HepG2 (cell line): Measurements from ENCODE around the gene ALG14.

ENCODE experiments used
- ARHGAP35 ChIP-seq: sonication (generic); formaldehyde crosslinking; IDR thresholded peaks from 2 replicates; pipeline ENCODE4 v1.9.0; 2022; ENCODE audit warnings: mild to moderate bottlenecking, inconsistent platforms, moderate library complexity, missing genetic modification reagents, borderline replicate concordance
- CEBPB ChIP-seq: IDR thresholded peaks from 2 replicates; pipeline ENCODE4 v1.6.1; 2011; ENCODE audit warnings: low read depth, low read length, improper control_type of control experiment, borderline replicate concordance
- EZH2 ChIP-seq: conservative IDR thresholded peaks from 2 replicates; pipeline ENCODE4 v1.6.1; 2012; ENCODE audit warnings: mild to moderate bottlenecking, low read depth, low read length, moderate library complexity
- IKZF1 ChIP-seq: fragments of 450-650 bp; IDR thresholded peaks from 2 replicates; pipeline ENCODE4 v1.7.1; 2016
- LCORL ChIP-seq, 2 experiments: fragments of 450-650 bp in 1 of 2; sonication (generic) in 1 of 2; formaldehyde crosslinking in 1 of 2; IDR thresholded peaks; 2 replicates each; pipeline versions ENCODE4 v1.5.0 to v1.6.1; 2017 to 2020; ENCODE audit warnings: antibody characterized with exemption in 1 of 2, missing genetic modification reagents in 1 of 2
- NFE2 ChIP-seq: sonication (generic); formaldehyde crosslinking; IDR thresholded peaks from 2 replicates; pipeline ENCODE4 v1.4.0; 2020; ENCODE audit warnings: missing genetic modification reagents
- SRSF9 ChIP-seq: fragments of 200-400 bp; formaldehyde crosslinking; IDR thresholded peaks from 2 replicates; pipeline ENCODE4 v1.6.1; 2018; ENCODE audit warnings: borderline replicate concordance, mild to moderate bottlenecking, low read depth, low read length; ENCODE audit not compliant: insufficient read depth, poor library complexity, severe bottlenecking
- SUZ12 ChIP-seq: fragments of 150-350 bp; IDR thresholded peaks from 2 replicates; pipeline ENCODE4 v1.6.1; 2014; ENCODE audit warnings: low read depth, low read length
- ZNF224 ChIP-seq: sonication (generic); formaldehyde crosslinking; IDR thresholded peaks from 2 replicates; pipeline ENCODE4 v1.5.0; 2020; ENCODE audit warnings: mild to moderate bottlenecking, missing genetic modification reagents
- ZNF362 ChIP-seq: sonication (generic); formaldehyde crosslinking; IDR thresholded peaks from 2 replicates; pipeline ENCODE4 v1.4.0; 2020; ENCODE audit warnings: missing genetic modification reagents, mild to moderate bottlenecking, borderline replicate concordance
- ZNF674 ChIP-seq: sonication (generic); formaldehyde crosslinking; IDR thresholded peaks from 2 replicates; pipeline ENCODE4 v1.5.0; 2020; ENCODE audit warnings: low read depth, mild to moderate bottlenecking, missing genetic modification reagents
- TF ChIP-seq, protein P1 (sequence below): sonication (generic); formaldehyde crosslinking; IDR thresholded peaks from 2 replicates; pipeline ENCODE4 v1.4.0; 2020; ENCODE audit warnings: missing genetic modification reagents

GRCh38 chr1:95049935-95050334 lies 22.8 kb downstream of the ALG14 start:
- TF ChIP-seq ZNF362 (CRISPR knock-in tag) (no peak), SUZ12 (no peak), EZH2 (no peak), NFE2 (CRISPR knock-in tag) (no peak), ARHGAP35 (no peak), LCORL (IDR thresholded peaks at IDR 0.05) (no peak), LCORL (CRISPR knock-in tag; IDR thresholded peaks at IDR 0.05) (no peak), ZNF224 (CRISPR knock-in tag) (no peak), ZNF674 (CRISPR knock-in tag) (no peak), IKZF1 (no peak), CEBPB (no peak), SRSF9 (no peak)
- TF ChIP-seq, protein P1, sequence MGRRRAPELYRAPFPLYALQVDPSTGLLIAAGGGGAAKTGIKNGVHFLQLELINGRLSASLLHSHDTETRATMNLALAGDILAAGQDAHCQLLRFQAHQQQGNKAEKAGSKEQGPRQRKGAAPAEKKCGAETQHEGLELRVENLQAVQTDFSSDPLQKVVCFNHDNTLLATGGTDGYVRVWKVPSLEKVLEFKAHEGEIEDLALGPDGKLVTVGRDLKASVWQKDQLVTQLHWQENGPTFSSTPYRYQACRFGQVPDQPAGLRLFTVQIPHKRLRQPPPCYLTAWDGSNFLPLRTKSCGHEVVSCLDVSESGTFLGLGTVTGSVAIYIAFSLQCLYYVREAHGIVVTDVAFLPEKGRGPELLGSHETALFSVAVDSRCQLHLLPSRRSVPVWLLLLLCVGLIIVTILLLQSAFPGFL (CRISPR knock-in tag), result no peak
